ENCODE measurements around the gene CD8A. TPM values are rescaled to one million over a fixed set of nuclear protein-coding genes. Genes with fewer than 3 reads are reported as not detected.
"Not testable (repeated sequence)": the region's sequence is repeated elsewhere in the genome, so short reads cannot be mapped to it uniquely, and the experiment has no call there.

The CD8A gene
- not detected in 2 replicates for total RNA-seq (2014; rRNA removed; shearing (Covaris generic))

DNA sequence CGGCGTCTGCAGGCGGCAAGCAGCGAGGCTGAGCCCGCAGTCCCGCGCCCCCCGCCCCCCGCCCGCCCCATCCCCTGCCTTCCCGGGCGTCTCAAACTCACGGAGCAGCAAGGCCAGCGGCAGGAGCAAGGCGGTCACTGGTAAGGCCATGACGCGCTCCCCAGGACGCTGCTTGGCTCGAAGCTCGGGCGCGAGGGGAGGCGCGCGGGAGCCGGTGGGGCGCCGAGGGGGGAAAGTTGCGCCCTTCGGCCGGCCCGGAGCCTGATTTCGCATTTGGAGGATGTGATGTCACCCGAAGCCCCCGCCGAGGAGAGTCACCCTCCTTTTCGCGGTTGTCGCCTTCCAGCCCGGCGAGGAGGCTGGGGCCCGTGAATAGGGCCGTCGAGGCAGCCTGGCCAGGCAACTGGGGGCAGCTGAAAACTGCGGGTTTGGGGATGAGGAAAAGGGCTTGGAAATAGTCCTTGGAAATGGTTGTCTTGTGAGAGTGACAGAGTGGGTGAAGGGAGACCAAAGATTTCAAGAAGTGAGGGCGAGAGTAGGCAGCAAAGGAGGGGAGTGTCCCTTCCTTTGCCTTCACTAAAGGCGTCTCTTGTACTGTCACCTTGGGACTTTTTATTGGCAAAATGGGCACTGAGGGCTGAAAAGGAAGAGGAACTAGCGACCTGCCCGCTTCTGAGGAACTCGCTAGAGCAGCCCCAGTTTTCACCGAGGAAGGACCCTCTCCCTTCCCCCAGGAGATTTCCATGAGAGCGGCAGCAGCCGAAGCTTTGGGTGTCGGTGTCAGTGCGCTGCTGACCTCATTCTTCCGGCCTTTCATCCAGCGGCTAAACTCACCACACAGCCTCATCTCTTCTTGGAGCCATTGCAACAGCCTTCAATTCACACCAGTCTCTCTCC, at the start of gene CD8A:
CD8A (minus strand) TSS at position 238 of the 897 bp plus-strand sequence; CDS start at position 150, 88 bp downstream.
- DNase-seq (ENCODE audit: low read depth), result peak; percentile 32

DNA sequence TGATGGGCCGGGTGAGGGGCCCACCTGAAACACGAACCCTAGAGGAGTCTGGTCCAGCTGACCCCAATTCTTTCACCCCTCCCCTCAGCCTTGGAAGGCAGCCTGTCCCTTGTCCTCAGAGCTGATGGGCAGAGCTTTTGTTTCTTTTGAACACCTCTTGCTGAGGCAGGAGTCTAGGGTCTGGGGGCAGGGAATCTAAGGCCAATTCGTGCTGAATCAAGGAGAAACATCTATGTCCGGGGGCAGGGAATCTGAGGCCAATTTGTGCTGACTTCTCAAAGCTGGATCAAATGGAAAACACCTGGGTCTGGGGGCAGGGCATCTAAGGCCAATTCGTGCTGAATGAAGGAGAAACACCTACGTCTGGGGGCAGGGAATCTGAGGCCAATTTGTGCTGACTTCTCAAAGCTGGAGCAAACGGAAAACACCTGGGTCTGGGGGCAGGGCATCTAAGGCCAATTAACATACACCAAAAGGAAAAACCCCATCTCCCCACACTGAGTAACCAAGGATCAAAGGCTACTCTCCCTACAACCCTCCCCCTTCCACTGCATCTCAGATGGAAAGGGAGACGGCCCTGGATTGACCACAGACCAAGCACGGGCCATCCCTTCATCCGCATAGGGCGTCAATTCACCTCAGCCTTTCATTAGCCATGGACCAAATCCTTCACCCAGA, 49.3 kb upstream of the CD8A start:
- DNase-seq (ENCODE audit: low read depth), result not testable (repeated sequence)

DNA sequence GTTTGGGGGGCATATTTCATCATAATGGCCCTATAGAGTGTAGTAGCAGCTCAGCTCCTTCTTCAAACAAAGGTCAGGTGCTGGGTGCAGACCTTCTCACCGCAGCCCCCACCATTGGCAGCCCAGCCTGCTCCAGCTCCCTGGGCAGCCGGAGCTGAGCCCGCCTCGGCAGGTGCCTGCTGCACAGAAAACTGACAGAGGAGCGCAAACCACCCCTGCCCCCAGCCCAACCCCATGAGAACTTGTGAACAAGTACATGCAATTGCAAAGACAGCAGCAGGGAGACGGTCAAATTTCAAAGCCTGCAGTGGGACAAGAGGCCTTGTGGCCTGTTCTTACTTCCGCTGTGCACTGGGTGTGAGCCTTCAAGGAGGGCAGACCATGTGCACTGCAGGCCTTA, 48.7 kb upstream of the CD8A start:
- not testable (repeated sequence) for DNase-seq (ENCODE audit: low read depth)

DNA sequence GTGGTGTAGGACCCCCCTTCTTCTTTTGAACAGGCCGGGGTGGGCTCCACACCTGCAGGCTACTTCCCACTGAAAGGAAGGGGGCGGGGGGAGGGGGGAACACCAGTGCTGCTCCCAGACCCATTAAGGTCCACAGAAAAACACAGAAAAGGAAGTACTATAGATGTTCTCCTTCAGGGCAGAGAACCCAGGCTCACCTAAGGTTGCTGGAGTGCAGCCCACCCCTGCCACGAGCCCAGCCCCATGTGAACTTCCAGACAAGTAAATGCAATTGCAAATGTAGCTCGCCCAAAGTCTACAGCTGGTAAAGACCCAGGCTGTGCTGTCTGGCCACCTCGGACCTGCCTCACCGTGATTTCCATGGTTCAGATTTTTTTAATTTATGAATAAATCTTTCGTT, 47.0 kb upstream of the CD8A start:
- DNase-seq (ENCODE audit: low read depth), result not testable (repeated sequence)

DNA sequence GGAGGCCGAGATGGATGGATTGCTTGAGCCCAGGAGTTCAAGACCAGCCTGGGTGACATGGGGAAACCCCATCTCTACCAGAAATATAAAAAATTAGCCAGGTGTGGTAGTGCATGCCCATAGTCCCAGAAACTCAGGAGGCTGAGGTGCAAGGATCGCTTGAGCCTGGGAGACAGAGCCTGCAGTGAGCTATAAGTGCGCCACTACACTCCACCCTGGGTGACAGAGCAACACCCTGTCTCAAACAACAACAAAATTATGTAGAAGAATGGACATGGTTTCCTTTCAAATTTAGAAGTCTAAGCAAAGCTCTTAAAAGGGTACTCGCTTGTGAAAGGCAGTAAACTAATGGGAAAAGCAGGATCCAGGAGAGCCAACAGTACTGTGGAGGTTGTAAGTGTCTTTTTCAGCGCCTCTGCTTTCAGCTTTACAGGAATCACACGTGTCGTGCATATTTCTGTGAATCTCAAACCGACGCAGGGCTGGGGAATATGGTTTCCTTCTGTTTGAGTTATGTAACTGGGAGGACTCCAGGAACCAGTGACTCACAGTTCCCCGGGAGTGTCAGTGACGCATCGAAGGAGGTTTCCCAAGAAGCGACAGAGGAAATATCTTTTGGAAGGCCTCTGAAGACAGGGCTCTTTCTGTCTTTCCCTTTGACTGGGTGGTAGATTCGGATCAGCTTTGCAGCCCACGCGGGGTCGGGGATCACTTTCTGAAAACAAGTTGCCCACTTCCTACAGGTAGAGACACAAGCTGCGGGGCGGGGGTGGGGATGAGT, 46.4 kb upstream of the CD8A start:
- peak; percentile 85 for DNase-seq (ENCODE audit: low read depth)

DNA sequence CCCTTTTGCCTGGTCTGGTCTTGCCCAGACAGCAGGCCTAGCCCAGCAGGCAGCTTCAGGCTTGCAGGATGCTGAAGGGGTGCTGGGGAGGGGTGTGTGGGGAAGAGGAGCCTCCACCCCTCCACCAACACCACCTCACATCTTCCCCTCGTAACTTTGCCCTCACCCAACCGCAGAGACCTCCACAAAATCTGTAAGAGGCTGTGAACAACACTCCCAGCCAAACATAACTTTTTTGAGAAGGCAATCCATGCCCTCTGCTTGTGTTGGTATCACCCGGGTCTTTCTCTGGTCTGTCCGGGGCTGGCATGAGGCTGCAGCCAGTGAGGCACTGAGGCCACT, 44.8 kb upstream of the CD8A start:
- DNase-seq (ENCODE audit: low read depth), result not testable (repeated sequence)

DNA sequence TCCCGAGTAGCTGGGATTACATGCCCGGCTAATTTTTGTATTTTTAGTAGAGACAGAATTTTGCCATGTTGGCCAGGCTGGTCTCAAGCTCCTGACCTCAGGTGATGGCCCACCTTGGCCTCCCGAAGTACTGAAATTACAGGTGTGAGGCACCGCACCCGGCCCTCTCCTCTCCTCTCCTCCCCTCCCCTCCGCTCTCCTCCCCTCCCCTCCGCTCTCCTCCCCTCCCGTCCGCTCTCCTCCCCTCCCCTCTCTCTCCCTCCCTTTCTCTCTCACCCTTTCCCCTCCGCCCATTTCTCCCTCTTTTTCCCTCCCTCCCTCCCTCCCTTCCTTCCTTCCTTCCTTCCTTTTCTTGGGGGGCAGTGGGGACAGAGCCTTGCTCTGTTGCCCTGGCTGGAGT, 42.6 kb upstream of the CD8A start:
- DNase-seq (ENCODE audit: low read depth), result no peak

DNA sequence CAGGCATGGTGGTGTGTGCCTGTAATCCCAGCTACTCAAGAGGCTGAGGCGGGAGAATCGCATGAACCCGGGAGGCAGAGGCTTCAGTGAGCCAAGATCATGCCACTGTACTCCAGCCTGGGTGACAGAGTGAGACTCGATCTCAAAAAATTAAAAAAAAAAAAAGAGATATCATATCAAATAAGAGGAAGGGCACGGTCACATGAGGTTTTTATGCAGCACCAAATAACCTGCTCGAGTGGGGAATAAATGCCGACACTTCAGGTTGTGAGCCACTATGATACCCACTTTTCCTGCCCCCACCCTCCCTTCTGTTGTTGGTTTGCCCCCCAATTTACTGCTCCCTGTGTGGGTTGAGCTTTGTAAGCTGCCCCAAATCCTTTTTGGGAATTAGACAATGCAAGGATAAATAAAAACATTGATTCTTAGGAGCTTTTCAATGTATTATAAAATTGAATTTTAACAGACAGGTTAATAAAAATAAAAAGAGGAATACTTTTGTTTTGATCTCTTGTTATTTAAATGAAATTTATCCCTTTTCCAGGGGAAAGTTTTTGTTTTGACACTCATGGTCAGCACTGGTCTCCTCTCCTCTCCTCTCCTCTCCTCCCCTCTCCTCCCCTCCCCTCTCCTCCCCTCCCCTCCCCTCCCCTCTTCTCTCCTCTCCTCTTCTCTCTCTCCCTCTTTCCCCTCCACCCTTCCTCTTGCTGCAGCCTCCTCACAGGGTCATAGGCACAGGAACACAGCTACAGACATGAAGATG, 41.8 kb upstream of the CD8A start:
- no peak for DNase-seq (ENCODE audit: low read depth)

DNA sequence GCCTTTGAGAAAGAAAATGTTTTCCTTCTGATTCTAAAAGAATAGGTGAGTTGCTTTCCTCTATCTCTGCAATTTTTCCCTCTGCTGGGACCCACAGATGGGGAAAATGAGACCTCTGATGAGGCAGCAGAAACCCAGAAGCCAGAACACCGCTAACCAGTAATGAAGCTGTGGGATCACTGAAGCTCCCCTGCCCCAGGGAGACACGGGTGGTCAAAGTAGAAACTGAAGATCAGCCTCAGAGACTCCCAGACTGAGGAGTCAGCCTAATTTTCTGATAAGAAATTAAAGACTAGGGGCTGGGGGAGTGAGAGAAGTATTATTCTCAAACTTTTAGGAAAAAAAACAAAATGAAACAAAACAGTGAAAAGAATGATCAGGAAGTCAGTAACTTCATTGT, 40.8 kb upstream of the CD8A start:
- no peak for DNase-seq (ENCODE audit: low read depth)

DNA sequence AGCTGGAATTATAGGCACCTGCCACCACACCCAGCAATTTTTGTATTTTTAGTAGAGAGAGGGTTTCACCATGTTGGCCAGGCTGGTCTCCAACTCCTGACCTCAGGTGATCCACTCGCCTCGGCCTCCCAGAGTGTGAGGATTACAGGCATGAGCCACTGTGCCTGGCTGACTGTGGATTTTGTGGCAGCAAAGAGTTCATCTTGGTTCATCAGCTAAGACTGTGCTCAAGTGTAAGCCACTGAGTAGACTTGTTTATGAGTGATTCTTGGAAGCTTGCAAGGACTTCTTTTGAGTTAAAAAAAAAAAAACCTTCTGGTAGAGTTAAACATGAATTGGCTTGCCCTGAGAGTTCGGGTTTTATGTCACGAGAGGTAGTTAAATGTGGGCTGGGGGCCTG, 36.2 kb upstream of the CD8A start:
- no peak for DNase-seq (ENCODE audit: low read depth)

DNA sequence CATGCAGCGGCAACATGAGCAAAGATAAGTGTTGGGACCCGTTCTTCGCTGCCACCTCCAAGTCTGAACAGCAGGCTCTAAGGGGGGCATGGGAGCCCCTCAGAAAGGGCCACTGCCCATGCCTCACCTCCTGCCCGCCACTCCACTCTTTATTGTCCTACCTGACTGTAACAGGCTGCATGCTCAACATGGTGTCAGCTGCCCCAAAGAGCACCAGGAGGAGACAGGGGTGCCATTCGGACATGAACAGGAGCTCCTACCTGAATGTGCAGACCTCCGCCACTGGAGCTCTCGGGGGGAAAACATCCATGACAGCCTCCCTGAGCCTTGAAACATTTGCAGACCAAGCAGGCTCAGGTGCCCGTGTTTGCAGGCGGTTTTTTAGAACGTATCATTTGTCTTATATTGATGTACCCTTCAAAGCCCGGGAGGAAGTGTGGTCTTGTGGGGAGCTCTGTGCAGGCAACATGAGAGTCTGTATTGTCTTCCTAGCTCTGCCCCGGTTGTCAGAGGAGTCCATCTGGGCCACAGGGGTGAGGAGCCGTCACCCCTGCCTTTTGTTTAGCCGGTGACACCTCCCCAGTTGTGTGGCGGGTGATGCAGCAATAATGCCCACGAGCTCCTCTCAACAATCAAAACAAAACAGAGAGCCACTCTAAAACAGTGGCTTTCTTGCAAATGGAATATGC, 35.1 kb upstream of the CD8A start:
- DNase-seq (ENCODE audit: low read depth), result no peak

DNA sequence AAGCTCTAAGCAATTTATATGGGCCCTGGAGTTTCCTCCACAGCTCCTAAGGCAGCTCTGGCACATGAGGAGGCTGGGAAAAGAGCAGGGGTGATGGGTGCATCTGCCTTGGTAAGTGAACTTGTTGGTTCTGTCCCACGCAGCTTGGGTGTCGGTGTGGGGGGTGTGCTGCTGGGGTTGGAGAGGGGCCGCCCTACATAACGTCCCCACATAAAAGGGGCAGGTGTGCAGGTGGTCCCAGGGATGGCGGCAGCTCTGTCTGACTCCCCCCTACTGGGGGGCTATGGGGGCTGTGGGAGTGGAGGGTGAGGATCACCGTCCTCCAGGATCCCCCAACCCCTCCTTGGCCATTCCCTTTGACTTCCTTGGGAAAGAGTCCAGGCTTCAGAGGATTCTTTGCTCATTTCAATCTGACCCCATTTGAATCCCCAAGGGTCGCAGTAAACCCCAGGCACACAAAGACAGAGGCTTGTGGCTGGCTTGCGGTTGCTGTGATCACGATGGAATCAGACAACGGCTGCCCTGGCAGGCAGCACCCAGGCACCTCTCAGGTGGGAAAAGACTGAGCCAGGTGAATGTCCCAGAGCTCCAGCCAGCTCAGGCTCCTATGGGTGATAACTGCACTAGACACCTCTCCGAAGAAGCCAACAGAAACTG, 34.5 kb upstream of the CD8A start:
- DNase-seq (ENCODE audit: low read depth), result no peak

DNA sequence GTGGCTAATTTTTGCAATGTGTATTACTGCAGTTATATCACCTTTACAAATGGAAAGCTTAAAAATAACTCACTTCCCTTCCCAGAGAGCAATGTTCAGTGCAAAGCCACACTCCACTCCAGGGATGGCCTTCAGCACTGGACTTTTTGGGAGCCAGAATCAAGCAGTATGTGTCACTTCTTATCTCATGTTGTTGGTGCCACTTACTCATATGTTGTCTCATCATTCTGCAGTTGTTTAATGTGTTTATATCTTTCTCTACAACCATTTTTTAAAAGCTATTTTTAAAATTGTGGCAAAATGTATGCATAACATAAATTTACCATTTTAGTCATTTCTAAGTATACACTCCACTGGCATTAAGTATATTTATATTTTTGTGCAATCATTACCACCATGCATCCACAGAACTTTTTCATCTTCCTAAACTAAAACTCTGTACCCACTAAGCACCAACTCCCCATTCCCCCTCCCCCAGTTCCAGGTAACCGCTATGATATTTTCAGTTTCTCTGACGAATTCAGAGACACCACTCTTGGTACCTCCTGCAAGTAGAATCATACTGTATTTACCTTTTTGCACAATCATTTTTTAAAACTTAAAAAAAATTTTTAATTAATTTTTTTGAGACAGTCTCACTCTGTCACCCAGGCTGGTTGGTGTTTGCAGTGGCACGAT, 32.1 kb upstream of the CD8A start:
- DNase-seq (ENCODE audit: low read depth), result no peak

DNA sequence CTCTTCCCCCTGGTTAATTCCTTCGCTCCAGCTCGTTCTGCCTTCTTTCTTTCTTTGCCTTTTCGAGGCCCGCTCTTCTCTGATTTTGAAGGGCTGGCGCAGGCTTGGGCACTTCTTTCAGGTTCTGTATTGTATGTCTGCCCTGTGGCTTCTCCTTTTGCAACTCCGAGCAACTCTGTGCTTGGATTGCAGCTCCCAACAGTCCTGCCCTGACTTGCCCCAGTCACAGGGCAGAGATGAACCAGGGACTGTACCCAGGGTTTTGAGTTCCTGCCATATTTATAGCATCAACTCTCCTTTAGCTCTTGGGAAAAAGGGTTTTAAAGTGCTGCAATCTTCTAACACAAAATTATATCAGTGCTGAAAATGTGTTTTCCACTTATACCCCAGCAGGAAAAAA, 31.1 kb upstream of the CD8A start:
- DNase-seq (ENCODE audit: low read depth), result no peak

DNA sequence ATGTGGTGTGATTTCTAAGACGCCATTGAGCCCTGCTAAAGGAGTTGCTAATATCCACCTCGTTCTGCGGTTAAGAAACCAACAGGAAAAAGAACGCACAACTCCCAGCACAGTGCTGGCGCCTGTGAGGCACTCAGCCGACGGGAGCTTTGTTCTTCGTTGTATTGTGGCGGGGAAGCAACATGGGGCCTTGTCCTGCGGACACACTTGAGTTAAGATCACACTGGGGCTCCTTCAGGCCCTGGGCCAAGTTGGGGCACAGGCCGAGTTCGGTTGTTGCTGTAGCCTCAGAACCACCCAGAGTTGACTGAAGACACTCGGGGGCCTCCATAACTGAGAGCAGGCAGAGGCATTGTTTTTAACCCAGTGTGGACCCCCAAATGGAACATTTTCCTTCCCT, 30.6 kb upstream of the CD8A start:
- no peak for DNase-seq (ENCODE audit: low read depth)

DNA sequence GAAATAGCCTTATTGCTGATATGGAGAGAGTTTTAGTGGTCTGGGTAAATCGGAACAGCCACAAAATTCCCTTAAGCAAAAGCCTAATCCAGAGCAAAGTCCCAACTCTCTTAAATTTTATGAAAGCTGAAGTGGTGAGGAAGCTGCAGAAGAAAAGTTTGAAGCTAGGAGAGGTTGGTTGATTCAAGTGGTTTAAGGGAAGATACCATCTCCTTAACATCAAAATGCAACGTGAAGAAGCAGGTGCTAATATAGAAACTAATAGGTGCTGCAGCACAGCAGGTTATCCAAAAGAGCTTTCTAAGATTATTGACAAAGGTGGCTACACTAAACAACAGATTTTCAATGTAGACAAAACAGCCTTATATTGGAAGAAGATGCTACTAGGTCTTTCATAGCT, 28.2 kb upstream of the CD8A start:
- DNase-seq (ENCODE audit: low read depth), result no peak

DNA sequence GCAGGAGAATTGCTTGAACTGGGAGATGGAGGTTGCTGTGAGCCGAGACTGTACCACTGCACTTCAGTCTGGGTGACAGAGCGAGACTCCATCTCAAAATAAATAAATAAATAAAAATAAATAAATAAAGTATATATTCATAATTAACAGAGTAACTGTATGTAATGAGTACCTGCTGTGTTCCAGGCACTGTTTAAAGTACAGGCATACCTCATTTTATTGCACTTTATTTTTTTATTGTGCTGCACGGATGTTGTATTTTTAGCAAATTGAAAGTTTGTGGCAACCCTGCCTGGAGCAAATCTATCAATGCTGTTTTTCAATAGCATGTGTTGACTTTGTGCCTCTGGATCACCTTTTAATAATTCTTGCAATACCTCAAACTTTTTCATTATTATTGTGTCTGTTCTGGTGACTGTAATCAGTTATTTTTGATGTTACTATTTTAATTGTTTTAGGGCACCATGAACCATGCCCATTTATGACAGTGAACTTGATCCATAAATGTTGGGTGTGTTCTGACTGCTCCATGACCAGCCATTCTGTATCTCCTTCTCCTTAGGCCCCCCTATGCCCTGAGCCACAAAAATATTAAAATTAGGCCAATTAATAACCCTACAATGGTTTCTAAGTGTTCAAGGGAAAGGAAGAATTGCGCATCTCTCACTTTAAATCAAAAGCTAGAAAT, 27.5 kb upstream of the CD8A start:
- DNase-seq (ENCODE audit: low read depth), result no peak

DNA sequence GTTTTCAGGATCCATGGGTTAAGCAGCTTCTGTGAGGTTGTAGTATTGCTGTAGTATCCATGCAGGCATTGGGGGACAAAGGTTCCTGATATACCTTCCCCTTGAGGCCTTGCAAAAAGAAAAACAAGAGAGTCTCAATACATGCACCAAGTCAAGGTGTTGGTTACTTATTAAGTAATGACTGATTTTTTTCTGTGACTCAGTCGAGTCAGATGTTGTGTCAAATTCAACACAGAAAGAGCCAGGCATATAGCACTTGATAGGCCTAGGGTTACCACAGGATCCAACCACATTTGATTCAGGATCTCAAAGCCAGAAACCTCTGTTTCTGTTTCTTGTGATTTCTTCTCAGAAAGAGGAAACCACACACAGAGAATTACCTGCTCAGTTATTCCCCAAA, 24.9 kb upstream of the CD8A start:
- DNase-seq (ENCODE audit: low read depth), result no peak

DNA sequence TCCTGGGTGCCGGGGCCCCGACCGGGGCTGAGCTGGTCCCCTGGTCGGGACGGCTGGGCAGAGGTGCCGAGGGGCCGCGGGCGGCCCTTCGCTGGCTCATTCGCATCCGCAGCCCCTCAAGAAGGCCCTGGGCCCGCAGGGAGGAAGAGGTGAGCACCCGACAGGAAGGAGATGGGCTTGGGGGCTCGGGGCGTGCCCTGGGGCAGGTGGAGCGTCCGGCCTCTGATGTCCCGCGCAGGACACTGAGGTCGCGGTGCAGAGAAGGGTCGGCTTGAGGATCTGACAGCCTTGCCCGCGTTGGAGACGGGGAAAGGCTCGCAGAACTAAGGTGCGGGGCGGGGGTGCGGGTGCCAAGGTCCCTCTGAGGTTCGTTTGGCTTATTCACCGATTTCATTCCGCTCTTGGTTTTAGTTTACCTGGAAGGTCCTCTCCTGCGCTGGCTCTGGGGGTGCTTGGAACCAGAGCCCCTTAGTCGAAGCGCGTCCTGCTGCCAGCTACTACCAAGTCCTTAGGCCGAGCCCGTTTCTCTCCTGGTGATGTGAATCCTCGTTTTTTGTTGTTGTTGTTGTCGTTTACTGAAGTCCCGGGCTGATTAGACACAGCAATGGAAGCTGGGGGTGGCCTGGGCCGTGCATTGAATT, 18.9 kb upstream of the CD8A start:
- no peak for DNase-seq (ENCODE audit: low read depth)

All from RPMI7951 (cell line).